Astrocyte (in vitro differentiated cells and primary cell): ENCODE data around the gene ETNPPL. TPM values are rescaled to one million over a fixed set of nuclear protein-coding genes. Genes with fewer than 3 reads are reported as not detected.

Experiments used
- DNase-seq: peaks from one replicate; pipeline ENCODE4 v3.0.0-alpha.2; 2010; ENCODE audit warnings: low read depth
- FAIRE-seq: peaks from 2 replicates; lab custom pipeline; 2011; peaks lifted over from hg19 to GRCh38; lab: Jason Lieb, UNC
- H2AFZ ChIP-seq: 2 replicates; pipeline ENCODE4 v1.6.0; 2012; ENCODE audit warnings: low read depth, low read length, inconsistent platforms
- H3K27ac ChIP-seq: 2 replicates; pipeline ENCODE4 v1.5.1; 2011; ENCODE audit warnings: low read depth, low read length, inconsistent platforms
- H3K27me3 ChIP-seq: 2 replicates; pipeline ENCODE4 v1.6.0; 2011; ENCODE audit warnings: low read length, inconsistent platforms; ENCODE audit not compliant: insufficient read depth
- H3K36me3 ChIP-seq: 2 replicates; pipeline ENCODE4 v1.5.1; 2011; ENCODE audit warnings: low read length, inconsistent platforms; ENCODE audit not compliant: insufficient read depth
- H3K4me1 ChIP-seq: 2 replicates; pipeline ENCODE4 v1.5.1; 2011; ENCODE audit warnings: low read length, inconsistent platforms; ENCODE audit not compliant: insufficient read depth
- H3K4me2 ChIP-seq: 2 replicates; pipeline ENCODE4 v1.6.0; 2012; ENCODE audit warnings: low read length, inconsistent platforms
- H3K4me3 ChIP-seq: 2 replicates; pipeline ENCODE4 v1.5.1; 2011; ENCODE audit warnings: low read depth, mild to moderate bottlenecking, low read length, inconsistent platforms; ENCODE audit not compliant: insufficient read depth
- H3K79me2 ChIP-seq: 2 replicates; pipeline ENCODE4 v1.6.0; 2012; ENCODE audit warnings: mild to moderate bottlenecking, low read length, inconsistent platforms; ENCODE audit not compliant: insufficient read depth
- H3K9ac ChIP-seq: 2 replicates; pipeline ENCODE4 v1.6.0; 2012; ENCODE audit warnings: mild to moderate bottlenecking, low read length, inconsistent platforms
- H3K9me3 ChIP-seq: 2 replicates; pipeline ENCODE4 v1.5.1; 2012; ENCODE audit warnings: low read depth, mild to moderate bottlenecking, low read length, inconsistent platforms; ENCODE audit not compliant: insufficient read depth
- H4K20me1 ChIP-seq: 2 replicates; pipeline ENCODE4 v1.6.0; 2012; ENCODE audit warnings: low read length, inconsistent platforms; ENCODE audit not compliant: insufficient read depth
- H3K27ac Mint-ChIP-seq: one replicate; pipeline ENCODE4 v1.8.0; 2021; ENCODE audit warnings: mild to moderate bottlenecking, mixed read lengths; ENCODE audit not compliant: unreplicated experiment
- H3K27me3 Mint-ChIP-seq: one replicate; pipeline ENCODE4 v1.8.0; 2021; ENCODE audit warnings: low read depth, mixed read lengths; ENCODE audit not compliant: unreplicated experiment
- H3K36me3 Mint-ChIP-seq: one replicate; pipeline ENCODE4 v1.8.0; 2021; ENCODE audit warnings: low read depth, mixed read lengths; ENCODE audit not compliant: unreplicated experiment
- H3K4me1 Mint-ChIP-seq: one replicate; pipeline ENCODE4 v1.8.0; 2021; ENCODE audit warnings: low read depth, mixed read lengths; ENCODE audit not compliant: unreplicated experiment
- H3K4me3 Mint-ChIP-seq: one replicate; pipeline ENCODE4 v1.8.0; 2021; ENCODE audit warnings: mild to moderate bottlenecking, moderate library complexity, mixed read lengths; ENCODE audit not compliant: unreplicated experiment
- H3K9me3 Mint-ChIP-seq: one replicate; pipeline ENCODE4 v1.8.0; 2021; ENCODE audit warnings: mild to moderate bottlenecking, mixed read lengths; ENCODE audit not compliant: unreplicated experiment
- CTCF ChIP-seq: IDR thresholded peaks from 2 replicates; pipeline ENCODE4 v1.5.1; 2011; ENCODE audit warnings: low read depth, mild to moderate bottlenecking, inconsistent platforms, low read length, moderate library complexity; ENCODE audit not compliant: insufficient read depth
- EZH2 ChIP-seq: IDR thresholded peaks from 2 replicates; pipeline ENCODE4 v1.6.1; 2012; ENCODE audit warnings: mild to moderate bottlenecking, low read length, inconsistent platforms; ENCODE audit not compliant: insufficient read depth
- total RNA-seq: library from RNA; stranded (reverse); gene quantifications from 2 replicates; pipeline ENCODE4 v1.2.1, GENCODE V29; 2021

Gene ETNPPL
- total RNA-seq, 1 donor from 2014 or later = not detected

GRCh38 chr4:108796173-108796572 is 33.3 kb upstream of the ETNPPL start:
- Histone ChIP-seq H3K27ac (no peak overlapping the region), H3K79me2 (no peaks in the 10 kb centered on the region), H3K4me2 (no peak overlapping the region), H3K9ac (no peak overlapping the region), H4K20me1 (no peaks in the 10 kb centered on the region), H3K9me3 (no peaks in the 10 kb centered on the region), H2AFZ (no peak overlapping the region), H3K4me1 (no peaks in the 10 kb centered on the region), H3K4me3 (no peak overlapping the region), H3K27me3 (no peaks in the 10 kb centered on the region), H3K36me3 (no peaks in the 10 kb centered on the region)
- DNase-seq (no peak), FAIRE-seq (no peak)
- Mint-ChIP-seq H3K9me3 (no peaks in the 10 kb centered on the region), H3K4me3 (no peak overlapping the region), H3K4me1 (peaks cover 16% of the 10 kb centered on the region), H3K27ac (no peak overlapping the region), H3K36me3 (no peaks in the 10 kb centered on the region), H3K27me3 (no peaks in the 10 kb centered on the region)
- TF ChIP-seq CTCF (no peak), EZH2 (no peak)

- Histone ChIP-seq H3K9me3 (no peaks in the 10 kb centered on the region), H4K20me1 (no peaks in the 10 kb centered on the region), H3K4me1 (no peaks in the 10 kb centered on the region), H3K27me3 (no peaks in the 10 kb centered on the region), H3K36me3 (no peaks in the 10 kb centered on the region), H2AFZ (no peak overlapping the region), H3K79me2 (no peaks in the 10 kb centered on the region), H3K4me3 (no peak overlapping the region), H3K4me2 (no peak overlapping the region), H3K27ac (no peak overlapping the region), H3K9ac (no peak overlapping the region)
- no peak overlapping the region for H3K27ac Mint-ChIP-seq
- no peaks in the 10 kb centered on the region for H3K27me3 Mint-ChIP-seq
- no peaks in the 10 kb centered on the region for H3K36me3 Mint-ChIP-seq
- peaks cover 16% of the 10 kb centered on the region for H3K4me1 Mint-ChIP-seq
- DNase-seq = no peak
- no peaks in the 10 kb centered on the region for H3K9me3 Mint-ChIP-seq
- FAIRE-seq = no peak
- H3K4me3 Mint-ChIP-seq = no peak overlapping the region
- TF ChIP-seq CTCF (no peak), EZH2 (no peak)
These were observed 32.9 kb upstream of the ETNPPL start for GRCh38 chr4:108795733-108796132.

GRCh38 chr4:108794136-108794535 is 31.3 kb upstream of the ETNPPL start:
- H3K4me2 ChIP-seq = no peak overlapping the region

More at GRCh38 chr4:108794136-108794535, 31.3 kb upstream of the ETNPPL start:
- Histone ChIP-seq H2AFZ (no peak overlapping the region), H3K9me3 (no peaks in the 10 kb centered on the region), H3K27ac (no peak overlapping the region), H4K20me1 (no peaks in the 10 kb centered on the region), H3K4me1 (no peaks in the 10 kb centered on the region), H3K9ac (no peak overlapping the region), H3K4me3 (no peak overlapping the region), H3K79me2 (no peaks in the 10 kb centered on the region), H3K36me3 (no peaks in the 10 kb centered on the region), H3K27me3 (no peaks in the 10 kb centered on the region)
- peak; percentile 55 for FAIRE-seq
- Mint-ChIP-seq H3K27me3 (no peaks in the 10 kb centered on the region), H3K4me1 (peaks cover 16% of the 10 kb centered on the region), H3K36me3 (no peaks in the 10 kb centered on the region), H3K4me3 (no peak overlapping the region), H3K9me3 (no peaks in the 10 kb centered on the region), H3K27ac (peak overlapping the region; percentile 48)
- peak; percentile 72 for DNase-seq
- TF ChIP-seq CTCF = no peak
- TF ChIP-seq EZH2 = no peak
